HG02981 (cell line): Measurements from ENCODE around the gene UBE2Q1.
"Not testable (repeated sequence)": the region's sequence is repeated elsewhere in the genome, so short reads cannot be mapped to it uniquely, and the experiment has no call there.

ENCODE experiments used
- ATAC-seq: cut with Tn5 transposase; IDR thresholded peaks from one replicate; pipeline ENCODE4 v1.9.1; 2021; ENCODE audit warnings: mild to moderate bottlenecking, moderate library complexity; ENCODE audit not compliant: unreplicated experiment

Gene UBE2Q1

DNA sequence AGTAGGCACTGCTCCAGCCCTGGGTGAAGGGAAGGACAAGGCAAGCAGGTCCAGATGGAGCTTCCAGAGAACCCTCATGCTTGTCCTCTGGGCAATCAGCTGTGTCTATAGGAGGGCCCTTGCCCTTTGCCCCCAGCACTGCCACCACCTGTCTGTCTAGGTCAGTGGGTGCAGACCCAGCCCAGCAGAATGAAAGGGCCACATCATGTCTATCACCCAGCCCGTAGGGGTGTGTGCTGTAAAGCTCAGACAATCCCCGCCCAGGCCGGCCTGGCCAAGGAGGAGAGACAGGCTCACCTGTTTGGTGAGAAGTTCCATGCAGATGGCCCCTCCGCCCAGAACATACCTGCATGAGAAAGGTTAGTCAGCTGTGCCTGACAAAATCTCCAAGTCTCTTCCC lies 7.0 kb downstream of the UBE2Q1 start:
- ATAC-seq, result no peak

DNA sequence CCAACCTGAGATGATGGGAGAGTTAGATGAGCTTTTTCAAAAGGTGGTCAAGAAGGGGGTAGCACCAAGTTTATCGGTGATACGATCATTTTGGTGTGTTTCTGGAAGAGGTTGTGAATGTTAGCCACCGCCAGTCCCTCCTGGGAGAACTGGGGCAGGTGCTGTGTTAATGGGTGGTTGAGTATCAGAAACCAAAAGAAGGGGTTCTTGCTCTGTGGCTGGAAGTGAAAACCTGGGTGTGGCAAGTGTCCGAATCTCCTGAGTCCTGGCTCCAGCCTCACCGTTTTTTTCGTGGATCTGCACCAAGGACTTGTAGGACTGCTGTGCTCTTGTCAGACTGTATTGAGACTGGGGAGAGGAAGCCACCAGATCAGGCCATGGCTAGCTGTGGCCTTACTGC lies 7.8 kb downstream of the UBE2Q1 start:
- ATAC-seq, result no peak

GRCh38 chr1:154550070-154550469 lies 8.4 kb downstream of the UBE2Q1 start:
- no peak for ATAC-seq

DNA sequence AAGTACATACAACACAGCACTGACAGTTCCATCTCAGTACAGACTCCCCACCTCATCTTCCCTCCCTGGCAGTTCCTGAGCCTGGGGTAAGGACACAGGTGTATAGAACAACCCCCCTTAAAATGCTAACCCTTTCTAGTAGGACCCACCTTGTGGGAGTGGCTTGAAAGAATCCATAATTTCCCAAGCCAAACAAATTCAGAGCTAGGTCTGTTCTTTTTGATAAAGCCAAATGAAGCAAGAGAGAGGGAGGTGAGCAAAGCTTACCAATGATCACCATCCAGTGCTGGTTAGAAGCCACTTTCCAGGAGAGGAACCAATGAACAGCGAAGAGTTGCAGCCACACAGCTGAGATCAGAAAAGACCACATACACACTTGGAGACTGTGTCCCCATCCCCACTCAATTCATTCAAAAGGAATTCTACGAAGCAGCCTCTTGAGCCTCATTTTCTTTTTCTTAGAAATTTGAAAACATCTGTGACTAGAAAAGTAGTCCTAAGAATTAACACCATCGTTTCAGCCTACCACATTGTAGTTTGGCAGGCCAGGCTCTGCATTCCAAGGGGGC lies 9.2 kb downstream of the UBE2Q1 start:
- ATAC-seq, result no peak

GRCh38 chr1:154548028-154548427 lies 10.4 kb downstream of the UBE2Q1 start:
- ATAC-seq, result no peak

GRCh38 chr1:154547105-154547732 lies 11.2 kb downstream of the UBE2Q1 start:
- no peak for ATAC-seq

GRCh38 chr1:154546264-154547063 lies 12.0 kb downstream of the UBE2Q1 start:
- no peak for ATAC-seq

- no peak for ATAC-seq
These were observed 17.2 kb downstream of the UBE2Q1 start for GRCh38 chr1:154541231-154541630.

- no peak for ATAC-seq
These were observed 18.7 kb downstream of the UBE2Q1 start for GRCh38 chr1:154539486-154540483.

DNA sequence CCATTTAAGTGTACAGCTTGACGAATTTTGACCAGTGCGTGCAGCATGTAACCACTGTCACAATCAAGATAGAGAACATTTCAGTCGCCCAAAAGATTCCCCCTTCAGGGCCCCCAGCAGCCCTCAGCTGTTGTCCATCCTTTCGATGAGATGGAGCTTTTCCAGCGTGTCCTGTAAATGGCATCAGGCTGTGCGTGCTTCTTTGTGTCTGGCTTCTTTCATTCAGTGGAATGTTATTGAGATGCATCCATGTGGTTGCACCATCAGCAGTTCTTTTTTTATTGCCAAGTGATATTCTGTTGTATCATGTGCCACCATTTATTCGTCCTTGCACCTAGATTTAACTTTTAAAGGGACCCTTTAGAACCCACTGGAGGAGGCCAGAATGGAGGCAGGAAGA lies 21.9 kb downstream of the UBE2Q1 start:
- no peak for ATAC-seq

DNA sequence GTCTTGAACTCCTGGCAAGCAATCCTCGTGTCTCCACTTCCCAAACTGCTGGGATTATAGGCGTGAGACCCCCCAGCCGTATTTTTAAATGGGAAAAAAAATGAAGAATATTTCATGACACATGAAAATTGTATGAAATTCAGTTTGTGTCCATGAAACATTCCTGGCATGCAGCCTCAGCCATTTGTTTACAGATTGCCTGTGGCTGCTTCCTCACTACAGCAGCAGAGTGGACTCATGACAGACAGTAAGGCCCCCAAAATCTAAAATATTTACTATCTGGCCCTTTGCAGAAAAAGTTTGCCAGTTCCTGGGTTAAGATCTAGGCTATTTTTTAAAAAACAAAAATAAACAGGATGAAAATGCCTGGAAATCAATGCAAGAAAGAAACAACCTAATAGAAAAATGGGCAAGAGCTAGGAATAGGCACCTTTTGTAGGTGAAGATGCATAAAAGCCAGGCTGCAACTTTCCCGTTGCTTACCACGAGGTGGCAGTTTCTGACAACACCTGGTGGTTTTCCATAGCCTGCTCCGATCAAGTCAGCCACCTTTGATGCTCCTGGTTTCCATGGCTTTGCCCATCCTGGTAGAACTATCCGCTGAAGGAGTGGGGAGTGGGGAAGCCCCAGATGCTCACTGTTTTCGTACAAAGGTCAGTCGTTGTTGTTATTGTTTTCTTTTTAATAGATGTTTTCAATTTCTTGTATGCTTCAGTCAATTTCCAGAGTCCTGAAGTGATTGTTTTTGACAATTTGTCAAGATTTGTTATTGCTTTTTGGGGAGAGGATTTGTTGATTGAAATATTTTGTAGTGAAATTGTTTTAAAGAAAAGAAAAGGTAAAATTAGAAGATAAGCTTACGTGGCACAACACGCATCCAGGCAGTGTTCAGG lies 24.3 kb downstream of the UBE2Q1 start:
- ATAC-seq, result no peak

GRCh38 chr1:154531950-154532349 lies 26.5 kb downstream of the UBE2Q1 start:
- ATAC-seq, result not testable (repeated sequence)

DNA sequence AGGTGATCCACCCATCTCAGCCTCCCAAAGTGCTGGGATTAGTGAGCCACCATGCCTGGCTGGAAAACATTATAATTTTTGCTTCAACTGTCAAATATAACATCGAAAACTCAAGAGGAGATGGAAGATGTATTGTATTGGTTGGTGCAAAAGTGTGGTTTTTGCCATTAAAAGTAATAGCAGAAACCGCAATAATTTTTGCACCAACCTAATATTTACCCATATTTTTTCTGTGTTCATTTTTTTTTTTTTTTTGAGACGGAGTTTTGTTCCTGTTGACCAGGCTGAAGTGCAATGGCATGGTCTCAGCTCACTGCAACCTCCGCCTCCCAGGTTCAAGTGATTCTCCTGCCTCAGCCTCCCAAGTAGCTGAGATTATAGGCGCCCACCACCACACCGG lies 29.2 kb downstream of the UBE2Q1 start:
- ATAC-seq, result no peak

GRCh38 chr1:154527192-154527591 lies 31.3 kb downstream of the UBE2Q1 start:
- ATAC-seq, result no peak

DNA sequence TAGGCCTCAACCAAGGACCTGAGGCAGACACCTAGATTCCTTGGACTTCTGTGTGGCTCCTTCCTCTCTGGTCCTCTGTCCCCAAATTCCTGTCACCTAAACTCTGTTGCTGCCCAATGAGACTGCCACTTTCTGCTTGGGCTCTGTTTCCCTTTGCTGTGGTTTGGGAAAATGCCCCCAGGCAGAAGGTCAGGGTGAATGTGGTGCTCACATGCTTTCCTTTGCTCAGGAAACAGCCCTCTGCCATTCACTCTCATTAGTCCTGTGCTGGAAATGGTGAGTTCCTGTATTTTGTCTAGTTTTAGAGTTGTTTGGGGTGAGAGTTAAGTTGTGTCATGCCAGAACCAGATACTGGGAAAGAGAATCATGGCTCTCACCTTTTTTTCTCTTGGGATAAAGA lies 33.6 kb downstream of the UBE2Q1 start:
- ATAC-seq, result no peak

DNA sequence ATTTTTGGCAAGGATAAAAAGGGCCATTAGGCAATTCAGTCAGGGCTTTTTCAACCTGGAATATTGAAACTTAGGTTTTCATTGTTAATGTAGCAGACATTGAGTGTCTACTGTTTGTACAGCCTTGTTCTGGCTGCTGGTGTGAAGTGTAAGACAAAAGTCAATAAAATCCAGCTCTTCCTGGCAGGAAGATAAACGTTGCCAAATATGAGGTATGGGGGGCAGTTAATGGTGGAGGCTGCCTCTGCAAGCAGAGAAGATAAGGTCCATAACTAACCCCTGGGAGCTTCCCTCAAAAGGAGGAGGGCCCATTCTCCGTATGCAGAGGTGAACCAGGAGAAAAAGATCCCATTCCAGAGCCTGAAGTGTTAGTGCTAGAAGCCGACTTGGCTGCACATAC lies 36.8 kb downstream of the UBE2Q1 start:
- no peak for ATAC-seq

- no peak for ATAC-seq
These were observed 38.1 kb downstream of the UBE2Q1 start for GRCh38 chr1:154520333-154520732.

DNA sequence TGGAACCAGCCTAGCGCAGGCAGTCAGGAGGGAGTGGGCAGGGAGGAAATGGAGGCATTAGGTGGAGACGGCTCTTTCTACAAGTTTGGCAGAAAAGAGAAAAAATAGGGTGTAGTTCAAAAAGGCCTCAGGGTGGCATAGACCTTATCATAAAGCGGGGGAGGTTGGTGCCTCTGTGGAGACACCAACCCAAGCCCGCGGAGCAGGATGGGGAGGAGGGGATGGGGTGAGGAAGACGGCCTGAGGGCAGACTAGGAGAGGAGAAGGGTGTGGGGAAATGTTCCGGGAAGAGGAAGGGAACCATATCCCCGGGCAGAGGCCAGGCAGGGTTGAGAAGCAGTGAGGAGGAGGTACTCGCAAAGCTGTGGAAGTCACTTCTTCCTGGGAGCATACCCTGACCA lies 38.9 kb downstream of the UBE2Q1 start:
- no peak for ATAC-seq

- no peak for ATAC-seq
These were observed 40.8 kb downstream of the UBE2Q1 start for GRCh38 chr1:154517661-154518060.

DNA sequence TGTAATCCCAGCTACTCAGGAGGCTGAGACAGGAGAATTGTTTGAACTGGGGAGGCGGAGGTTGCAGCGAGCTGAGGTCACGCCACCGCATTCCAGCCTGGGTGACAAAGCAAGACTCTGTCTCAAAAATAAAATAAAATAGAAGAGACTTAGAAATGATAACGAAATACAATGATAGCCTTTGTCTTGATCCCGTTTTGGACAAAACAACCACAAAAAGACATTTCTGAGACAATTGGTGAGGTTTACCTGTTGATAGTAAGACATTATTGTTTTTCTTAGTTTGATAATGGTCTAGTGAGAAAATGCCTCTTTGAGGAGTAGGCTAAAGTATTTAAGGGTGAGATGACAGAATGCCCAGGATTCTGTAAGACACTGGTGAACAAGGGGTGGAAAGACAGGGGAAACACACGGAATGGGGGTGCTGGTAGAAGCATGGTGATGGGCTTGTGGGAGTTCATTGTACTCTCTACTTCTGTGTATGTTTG lies 44.4 kb downstream of the UBE2Q1 start:
- ATAC-seq, result no peak
